GM21576 (cell line): Measurements from ENCODE around the gene RTP5.
"Not testable (repeated sequence)": the region's sequence is repeated elsewhere in the genome, so short reads cannot be mapped to it uniquely, and the experiment has no call there.

Experiments used
- ATAC-seq: cut with Tn5 transposase; IDR thresholded peaks from one replicate; pipeline ENCODE4 v1.9.1; 2021; ENCODE audit warnings: mild to moderate bottlenecking, moderate library complexity; ENCODE audit not compliant: unreplicated experiment

The RTP5 gene

DNA sequence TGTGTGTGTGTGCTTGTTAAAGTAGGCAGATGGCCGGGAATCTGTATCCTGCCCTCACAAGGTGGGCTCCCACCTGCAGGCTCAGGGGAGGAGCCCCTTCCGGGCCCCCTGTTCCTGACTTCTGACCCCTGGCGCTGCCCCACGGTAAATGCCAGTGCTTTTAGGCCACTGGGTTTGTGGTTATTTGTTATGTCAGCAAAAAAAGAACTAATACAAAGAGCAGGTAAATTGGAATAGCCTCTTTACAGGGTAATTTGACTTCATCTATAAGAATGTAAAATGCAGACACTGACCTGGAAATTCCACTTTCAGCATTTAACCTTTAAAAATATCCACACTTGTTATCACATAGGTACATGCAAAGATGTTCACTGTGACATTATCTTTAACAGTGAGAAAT, 44.2 kb downstream of the RTP5 start:
- no peak for ATAC-seq

- ATAC-seq: no peak
Measured at GRCh38 chr2:241914542-241914941, 45.0 kb downstream of the RTP5 start.

- not testable (repeated sequence) for ATAC-seq
Measured at GRCh38 chr2:241921631-241922030, 52.1 kb downstream of the RTP5 start.

DNA sequence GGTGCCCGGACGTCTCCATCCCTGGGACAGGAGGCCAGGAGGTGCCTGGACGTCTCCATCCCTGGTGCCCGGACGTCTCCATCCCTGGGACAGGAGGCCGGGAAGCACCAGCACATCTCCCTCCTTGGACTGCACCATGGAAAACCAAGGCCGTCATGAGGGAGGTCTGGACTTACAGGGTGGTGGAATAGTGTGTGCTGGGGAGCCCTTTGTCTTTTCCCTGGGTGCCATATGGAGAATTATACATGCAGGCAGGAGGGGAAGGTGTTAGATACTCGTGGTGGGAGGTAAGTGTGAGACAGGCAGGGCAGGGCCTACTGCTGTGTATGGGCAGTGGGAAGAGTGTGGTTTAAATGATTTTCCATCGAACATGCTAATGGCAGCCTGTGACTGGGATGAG, 52.9 kb downstream of the RTP5 start:
- ATAC-seq: no peak

- ATAC-seq: not testable (repeated sequence)
Measured at GRCh38 chr2:241922816-241923601, 53.5 kb downstream of the RTP5 start.
